Panc1 (cell line): ENCODE results near the gene OSTF1. TPM values are rescaled to one million over a fixed set of nuclear protein-coding genes. Genes with fewer than 3 reads are reported as not detected.

ENCODE experiments used
- ATAC-seq: fragments of 200-7000 bp; cut with Tn5 transposase; 2 replicates; pipeline ENCODE4 v1.9.1; 2020; ENCODE audit warnings: mild to moderate bottlenecking, moderate library complexity
- BruUV-seq: library from RNA; stranded (reverse); fragments of 400-500 nt; replicated peaks from 2 replicates; lab custom pipeline; 2021; lab: Mats Ljungman, UMichigan
- CTCF ChIA-PET: fragments of 300-600 bp; sonication (Branson Sonifier 250); formaldehyde crosslinking; loops from one replicate; lab custom pipeline; 2022; ENCODE audit warnings: antibody characterized with exemption; lab: Charles Lee
- POLR2A ChIA-PET: fragments of 300-600 bp; sonication (Branson Sonifier 250); formaldehyde crosslinking; loops from one replicate; lab custom pipeline; 2022; ENCODE audit warnings: antibody characterized with exemption; lab: Charles Lee
- DNase-seq: peaks from one replicate; pipeline ENCODE4 v3.0.0-alpha.2; 2010; ENCODE audit warnings: low read depth, low spot score
- H3K27ac ChIP-seq: 2 replicates; pipeline ENCODE4 v1.5.1; 2011; ENCODE audit warnings: mild to moderate bottlenecking, low read length, inconsistent platforms
- H3K27me3 ChIP-seq: fragments of 200-500 bp; sonication (Bioruptor generic); 2 replicates; pipeline ENCODE4 v1.6.0; 2014; ENCODE audit warnings: low read length, inconsistent platforms; ENCODE audit not compliant: control insufficient read depth, insufficient read depth
- H3K36me3 ChIP-seq: fragments of 200-500 bp; sonication (Bioruptor generic); 2 replicates; pipeline ENCODE4 v1.5.1; 2014; ENCODE audit warnings: inconsistent platforms, mild to moderate bottlenecking, low read length, moderate library complexity; ENCODE audit not compliant: control insufficient read depth, insufficient read depth
- H3K4me1 ChIP-seq: 2 replicates; pipeline ENCODE4 v1.5.1; 2011; ENCODE audit warnings: inconsistent platforms, mild to moderate bottlenecking, low read length, moderate library complexity; ENCODE audit not compliant: control insufficient read depth, insufficient read depth
- H3K4me3 ChIP-seq, 2 experiments: 2 replicates each; pipeline ENCODE4 v1.5.1; 2011 to 2012; ENCODE audit warnings: low read depth in 2 of 2, low read length in 2 of 2, mild to moderate bottlenecking in 2 of 2, inconsistent platforms in 1 of 2, moderate library complexity in 1 of 2
- H3K9me3 ChIP-seq: fragments of 200-500 bp; sonication (Bioruptor generic); 2 replicates; pipeline ENCODE4 v1.5.1; 2014; ENCODE audit warnings: low read depth, mild to moderate bottlenecking, inconsistent platforms, low read length, moderate library complexity; ENCODE audit not compliant: control insufficient read depth, insufficient read depth
- POLR2AphosphoS5 ChIP-seq: IDR thresholded peaks from 2 replicates; pipeline ENCODE4 v1.6.1; 2012; ENCODE audit warnings: mild to moderate bottlenecking, low read depth, low read length, moderate library complexity
- SIN3A ChIP-seq: IDR thresholded peaks from 2 replicates; pipeline ENCODE4 v1.6.1; 2012; ENCODE audit warnings: low read depth, mild to moderate bottlenecking, low read length, moderate library complexity, borderline replicate concordance; ENCODE audit not compliant: insufficient read depth
- TCF7L2 ChIP-seq: IDR thresholded peaks from 2 replicates; pipeline ENCODE4 v1.6.1; 2011; ENCODE audit warnings: mild to moderate bottlenecking, low read depth, low read length, inconsistent platforms
- in situ Hi-C: cut with HindIII; loops from 2 replicates; pipeline ENCODE4 v1.10.0; 2016; ENCODE audit warnings: low sequenced_read_pairs, low pct_unique_long_range_greater_than_20kb
- intact Hi-C: fragments of 100-400 bp; cut with micrococcal nuclease; formaldehyde crosslinking; loops from one replicate; pipeline ENCODE4 v1.10.0; 2022; ENCODE audit not compliant: unreplicated experiment
- total RNA-seq: library from RNA; stranded (reverse); gene quantifications from one replicate; pipeline ENCODE4 v1.2.1, GENCODE V29; 2021; ENCODE audit not compliant: unreplicated experiment
- TF ChIP-seq, protein P1 (sequence below): fragments of 450-650 bp; IDR thresholded peaks from 2 replicates; pipeline ENCODE4 v1.5.1; 2017; ENCODE audit warnings: mild to moderate bottlenecking
- TF ChIP-seq, protein P2 (sequence below), 2 experiments: IDR thresholded peaks; 2 replicates each; pipeline ENCODE4 v1.6.1; 2011 to 2012; ENCODE audit warnings: low read depth in 2 of 2, control low read depth in 1 of 2, low read length in 1 of 2, mild to moderate bottlenecking in 1 of 2, moderate library complexity in 1 of 2; ENCODE audit not compliant: insufficient read depth in 1 of 2

Gene OSTF1
- total RNA-seq, 1 experiment from 2014 or later: 24.6 TPM

DNA sequence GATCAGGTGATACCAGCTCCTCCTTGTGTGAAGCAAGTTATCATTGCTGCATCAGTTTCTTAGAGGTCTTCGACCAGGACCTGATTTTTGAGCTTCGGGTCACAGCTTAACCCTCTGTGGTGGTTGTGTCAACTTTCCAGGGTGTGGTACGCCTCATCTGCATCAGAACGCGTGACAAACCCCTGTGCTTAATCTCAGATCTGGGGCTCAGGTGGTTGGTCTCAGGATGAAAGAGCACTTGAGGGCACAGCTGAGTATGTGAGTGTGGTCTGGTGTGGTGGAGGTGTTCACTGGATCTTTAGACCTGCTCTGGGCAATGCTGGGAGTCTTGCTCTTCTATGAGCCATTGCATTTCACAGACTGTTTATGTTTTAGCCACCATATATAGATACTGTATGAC, 64.1 kb downstream of the OSTF1 start:
- Histone ChIP-seq H3K4me3 (no peak overlapping the region), H3K36me3 (no peaks in the 10 kb centered on the region), H3K9me3 (no peaks in the 10 kb centered on the region), H3K27ac (no peak overlapping the region), H3K27me3 (no peaks in the 10 kb centered on the region), H3K4me1 (no peaks in the 10 kb centered on the region)
- intact Hi-C loops (no loop called here), in situ Hi-C loops (no loop called here)
- DNase-seq: no peak
- POLR2A ChIA-PET: interaction anchor here (0.6 kb wide), 1 partner anchor 23 kb away, joined by 3 read pairs; no protein-coding TSS in a partner anchor
- CTCF ChIA-PET: no interaction called here
- BruUV-seq: no TSS peak
- TF ChIP-seq POLR2AphosphoS5: no peak
- TF ChIP-seq, protein P1, sequence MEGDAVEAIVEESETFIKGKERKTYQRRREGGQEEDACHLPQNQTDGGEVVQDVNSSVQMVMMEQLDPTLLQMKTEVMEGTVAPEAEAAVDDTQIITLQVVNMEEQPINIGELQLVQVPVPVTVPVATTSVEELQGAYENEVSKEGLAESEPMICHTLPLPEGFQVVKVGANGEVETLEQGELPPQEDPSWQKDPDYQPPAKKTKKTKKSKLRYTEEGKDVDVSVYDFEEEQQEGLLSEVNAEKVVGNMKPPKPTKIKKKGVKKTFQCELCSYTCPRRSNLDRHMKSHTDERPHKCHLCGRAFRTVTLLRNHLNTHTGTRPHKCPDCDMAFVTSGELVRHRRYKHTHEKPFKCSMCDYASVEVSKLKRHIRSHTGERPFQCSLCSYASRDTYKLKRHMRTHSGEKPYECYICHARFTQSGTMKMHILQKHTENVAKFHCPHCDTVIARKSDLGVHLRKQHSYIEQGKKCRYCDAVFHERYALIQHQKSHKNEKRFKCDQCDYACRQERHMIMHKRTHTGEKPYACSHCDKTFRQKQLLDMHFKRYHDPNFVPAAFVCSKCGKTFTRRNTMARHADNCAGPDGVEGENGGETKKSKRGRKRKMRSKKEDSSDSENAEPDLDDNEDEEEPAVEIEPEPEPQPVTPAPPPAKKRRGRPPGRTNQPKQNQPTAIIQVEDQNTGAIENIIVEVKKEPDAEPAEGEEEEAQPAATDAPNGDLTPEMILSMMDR: no peak
- ATAC-seq: no peak

DNA sequence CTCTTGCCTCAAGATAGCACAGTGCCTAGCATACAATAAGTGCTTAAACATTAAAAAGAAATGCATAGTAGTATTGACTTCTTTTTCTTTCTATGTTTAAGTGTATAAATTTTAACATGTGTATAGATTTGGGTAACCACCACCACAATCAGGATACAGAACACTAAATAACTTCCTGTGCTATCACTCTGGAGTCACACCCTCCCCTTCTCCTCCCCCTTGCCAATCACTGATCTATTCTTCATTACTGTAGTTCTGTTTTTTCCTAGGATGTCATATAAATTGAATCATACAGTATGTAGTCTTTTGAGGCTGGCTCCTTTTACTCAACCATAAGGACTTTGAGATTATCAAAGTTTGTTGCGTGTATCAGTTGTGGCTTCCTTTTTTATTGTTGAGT, 68.5 kb downstream of the OSTF1 start:
- no TSS peak for BruUV-seq
- ChIA-PET POLR2A (no interaction called here), CTCF (no interaction called here)

More for the DNA sequence above, 68.5 kb downstream of the OSTF1 start:
- intact Hi-C loops: no loop called here
- ATAC-seq: no peak
- Histone ChIP-seq H3K27ac (no peak overlapping the region), H3K4me3 (no peak overlapping the region), H3K27me3 (no peaks in the 10 kb centered on the region), H3K9me3 (no peaks in the 10 kb centered on the region), H3K36me3 (no peaks in the 10 kb centered on the region), H3K4me1 (no peaks in the 10 kb centered on the region)
- in situ Hi-C loops: no loop called here
- no peak for DNase-seq
- TF ChIP-seq TCF7L2 (no peak), POLR2AphosphoS5 (no peak), SIN3A (no peak)
- TF ChIP-seq, protein P1: no peak
- TF ChIP-seq, protein P2, sequence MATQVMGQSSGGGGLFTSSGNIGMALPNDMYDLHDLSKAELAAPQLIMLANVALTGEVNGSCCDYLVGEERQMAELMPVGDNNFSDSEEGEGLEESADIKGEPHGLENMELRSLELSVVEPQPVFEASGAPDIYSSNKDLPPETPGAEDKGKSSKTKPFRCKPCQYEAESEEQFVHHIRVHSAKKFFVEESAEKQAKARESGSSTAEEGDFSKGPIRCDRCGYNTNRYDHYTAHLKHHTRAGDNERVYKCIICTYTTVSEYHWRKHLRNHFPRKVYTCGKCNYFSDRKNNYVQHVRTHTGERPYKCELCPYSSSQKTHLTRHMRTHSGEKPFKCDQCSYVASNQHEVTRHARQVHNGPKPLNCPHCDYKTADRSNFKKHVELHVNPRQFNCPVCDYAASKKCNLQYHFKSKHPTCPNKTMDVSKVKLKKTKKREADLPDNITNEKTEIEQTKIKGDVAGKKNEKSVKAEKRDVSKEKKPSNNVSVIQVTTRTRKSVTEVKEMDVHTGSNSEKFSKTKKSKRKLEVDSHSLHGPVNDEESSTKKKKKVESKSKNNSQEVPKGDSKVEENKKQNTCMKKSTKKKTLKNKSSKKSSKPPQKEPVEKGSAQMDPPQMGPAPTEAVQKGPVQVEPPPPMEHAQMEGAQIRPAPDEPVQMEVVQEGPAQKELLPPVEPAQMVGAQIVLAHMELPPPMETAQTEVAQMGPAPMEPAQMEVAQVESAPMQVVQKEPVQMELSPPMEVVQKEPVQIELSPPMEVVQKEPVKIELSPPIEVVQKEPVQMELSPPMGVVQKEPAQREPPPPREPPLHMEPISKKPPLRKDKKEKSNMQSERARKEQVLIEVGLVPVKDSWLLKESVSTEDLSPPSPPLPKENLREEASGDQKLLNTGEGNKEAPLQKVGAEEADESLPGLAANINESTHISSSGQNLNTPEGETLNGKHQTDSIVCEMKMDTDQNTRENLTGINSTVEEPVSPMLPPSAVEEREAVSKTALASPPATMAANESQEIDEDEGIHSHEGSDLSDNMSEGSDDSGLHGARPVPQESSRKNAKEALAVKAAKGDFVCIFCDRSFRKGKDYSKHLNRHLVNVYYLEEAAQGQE (IDR thresholded peaks at IDR 0.05; ENCODE audit: insufficient read depth in 1 of 2, low read depth in 2 of 2, low read length in 1 of 2): no peak
